Measurements from ENCODE around the gene KCND3. TPM values are rescaled to one million over a fixed set of nuclear protein-coding genes. Genes with fewer than 3 reads are reported as not detected.

The KCND3 gene
- total and polyA plus RNA-seq, 2 of the 4 experiments (the other 2 are of a cell fraction) = under 0.01 to 0.03 TPM

DNA sequence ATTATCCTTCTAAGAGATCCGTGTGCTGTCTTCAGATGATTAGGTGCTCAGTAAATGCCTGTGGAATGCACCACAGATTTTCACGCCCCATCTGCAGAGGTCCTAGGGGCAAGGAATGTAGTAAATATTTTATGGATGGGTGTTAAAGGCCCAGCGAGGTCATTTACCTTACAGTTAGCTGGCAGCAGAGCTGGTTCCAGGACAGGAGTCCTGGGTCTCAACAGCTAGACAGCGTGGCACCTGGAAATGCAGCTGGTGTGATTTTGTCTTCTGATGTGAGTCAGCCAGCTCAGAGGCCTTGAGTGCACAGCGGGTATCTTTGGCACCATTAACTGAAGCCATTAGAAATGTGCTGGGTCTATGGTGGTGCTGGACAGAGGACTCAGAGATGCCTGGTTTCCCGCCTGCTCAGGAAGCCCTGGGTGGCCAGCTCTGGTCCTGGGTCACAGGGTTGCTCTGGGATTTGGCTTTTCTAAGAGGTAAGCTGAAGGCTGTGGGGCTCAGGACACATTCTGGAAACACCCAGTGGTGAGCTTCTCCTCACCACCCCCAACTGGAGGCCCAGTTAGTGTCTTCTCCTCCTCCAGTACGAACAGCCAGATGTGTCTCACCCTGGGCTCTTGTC, 168.2 kb downstream of the KCND3 start:
- Histone ChIP-seq H3K27me3 (ENCODE audit: control insufficient read depth, insufficient read depth, low read length) (no peaks in the 10 kb centered on the region; the same call in 1 of the 2 replicates), H4K5ac (ENCODE audit: low read depth, low read length) (no peak overlapping the region), H3K14ac (replicated peaks; ENCODE audit: low read depth, low read length) (no peak overlapping the region), H3K18ac (ENCODE audit: low read depth, low read length) (no peak overlapping the region), H2BK120ac (ENCODE audit: low read depth, low read length) (no peak overlapping the region), H2BK20ac (ENCODE audit: low read depth, low read length) (no peak overlapping the region), H2AK9ac (replicated peaks; ENCODE audit: low read depth, low read length, poor library complexity) (no peak overlapping the region), H3K4me2 (ENCODE audit: low read depth, low read length) (no peak overlapping the region), H3K9ac (ENCODE audit: low read depth, low read length) (no peak overlapping the region), H4K91ac (ENCODE audit: insufficient read depth, low read depth, low read length) (no peak overlapping the region), H3K56ac (ENCODE audit: extremely low read depth, insufficient read depth, low read length) (no peak overlapping the region), H3K9me3 (ENCODE audit: control insufficient read depth, insufficient read depth, low read length) (no peaks in the 10 kb centered on the region), H4K20me1 (ENCODE audit: insufficient read depth, low read length) (no peaks in the 10 kb centered on the region), H3K9me1 (ENCODE audit: insufficient read depth, low read length) (no peaks in the 10 kb centered on the region), H3K79me1 (ENCODE audit: low read depth in 1 of 2, low read length in 2 of 2) (no peaks in the 10 kb centered on the region), H2BK15ac (ENCODE audit: low read depth, low read length) (no peak overlapping the region), H3K4me1 (ENCODE audit: control insufficient read depth, insufficient read depth, low read length) (no peaks in the 10 kb centered on the region), H2AFZ (replicated peaks; ENCODE audit: low read length, poor library complexity) (no peak overlapping the region), H3K23ac (ENCODE audit: low read depth, low read length) (no peak overlapping the region), H3K4me3 (ENCODE audit: insufficient read depth, low read depth, low read length) (no peak overlapping the region), H3K4ac (ENCODE audit: low read depth, low read length) (no peak overlapping the region), H2AK5ac (ENCODE audit: low read depth, low read length) (no peak overlapping the region), H3K27ac (ENCODE audit: insufficient read depth, low read length) (no peak overlapping the region), H2BK5ac (ENCODE audit: low read depth, low read length, poor library complexity, severe bottlenecking) (no peak overlapping the region), H4K8ac (ENCODE audit: low read depth in 2 of 2, low read length in 2 of 2) (no peak overlapping the region), H3K36me3 (ENCODE audit: control insufficient read depth, insufficient read depth, low read length) (no peaks in the 10 kb centered on the region)
- dilution Hi-C loops (cut with HindIII; ENCODE audit: low sequenced_read_pairs, unreplicated experiment) = no loop called here
- in situ Hi-C loops (cut with MboI; ENCODE audit: low sequenced_read_pairs) = no loop called here
- ATAC-seq (ENCODE audit: low read depth) (no peak), DNase-seq (no peak)
- CTCF ChIA-PET = no interaction called here
- intact Hi-C loops (cut with micrococcal nuclease) = no loop called here
- POLR2A ChIA-PET (ENCODE audit: unreplicated experiment) = no interaction called here
- no TSS peak for BruUV-seq (replicated peaks)
- 60% methylated on average over 1 of the region's 7 CpGs; no CpG with 5 or more reads in 1 of the 2 experiments for WGBS, 2 experiments (ENCODE audit: extremely low coverage in 2 of 2, insufficient read length in 1 of 2)
- no peak for TF ChIP-seq MXI1 (IDR thresholded peaks at IDR 0.05; ENCODE audit: borderline replicate concordance, low read depth, low read length)
- TF ChIP-seq RAD21 (IDR thresholded peaks at IDR 0.05; ENCODE audit: low read length) = no peak
- no peak for TF ChIP-seq SMC3 (IDR thresholded peaks at IDR 0.05; ENCODE audit: low read depth, low read length)
- no peak for TF ChIP-seq NFE2L2 (IDR thresholded peaks at IDR 0.05; ENCODE audit: low read depth, low read length)
- TF ChIP-seq MAFK (IDR thresholded peaks at IDR 0.05; ENCODE audit: low read depth, low read length) = no peak
- TF ChIP-seq FOS (IDR thresholded peaks at IDR 0.05; ENCODE audit: low read depth, low read length) = no peak
- TF ChIP-seq POLR2A (IDR thresholded peaks at IDR 0.05; ENCODE audit: low read depth, low read length) = no peak
- TF ChIP-seq, protein P1, sequence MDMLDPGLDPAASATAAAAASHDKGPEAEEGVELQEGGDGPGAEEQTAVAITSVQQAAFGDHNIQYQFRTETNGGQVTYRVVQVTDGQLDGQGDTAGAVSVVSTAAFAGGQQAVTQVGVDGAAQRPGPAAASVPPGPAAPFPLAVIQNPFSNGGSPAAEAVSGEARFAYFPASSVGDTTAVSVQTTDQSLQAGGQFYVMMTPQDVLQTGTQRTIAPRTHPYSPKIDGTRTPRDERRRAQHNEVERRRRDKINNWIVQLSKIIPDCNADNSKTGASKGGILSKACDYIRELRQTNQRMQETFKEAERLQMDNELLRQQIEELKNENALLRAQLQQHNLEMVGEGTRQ (IDR thresholded peaks at IDR 0.05; ENCODE audit: low read depth, low read length) = no peak
- no peak for TF ChIP-seq CHD1 (IDR thresholded peaks at IDR 0.05; ENCODE audit: low read depth, low read length)
- no peak for TF ChIP-seq CEBPB (IDR thresholded peaks at IDR 0.05; ENCODE audit: low read depth, low read length)
- TF ChIP-seq RFX5 (IDR thresholded peaks at IDR 0.05; ENCODE audit: low read depth, low read length) = no peak
- TF ChIP-seq, protein P2, sequence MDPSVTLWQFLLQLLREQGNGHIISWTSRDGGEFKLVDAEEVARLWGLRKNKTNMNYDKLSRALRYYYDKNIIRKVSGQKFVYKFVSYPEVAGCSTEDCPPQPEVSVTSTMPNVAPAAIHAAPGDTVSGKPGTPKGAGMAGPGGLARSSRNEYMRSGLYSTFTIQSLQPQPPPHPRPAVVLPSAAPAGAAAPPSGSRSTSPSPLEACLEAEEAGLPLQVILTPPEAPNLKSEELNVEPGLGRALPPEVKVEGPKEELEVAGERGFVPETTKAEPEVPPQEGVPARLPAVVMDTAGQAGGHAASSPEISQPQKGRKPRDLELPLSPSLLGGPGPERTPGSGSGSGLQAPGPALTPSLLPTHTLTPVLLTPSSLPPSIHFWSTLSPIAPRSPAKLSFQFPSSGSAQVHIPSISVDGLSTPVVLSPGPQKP (IDR thresholded peaks at IDR 0.05; ENCODE audit: borderline replicate concordance, low read depth, low read length) = no peak
- TF ChIP-seq BHLHE40 (IDR thresholded peaks at IDR 0.05; ENCODE audit: low read depth, low read length) = no peak
- TF ChIP-seq RCOR1 (IDR thresholded peaks at IDR 0.05; ENCODE audit: insufficient replicate concordance, low read length) = no peak
- no peak for TF ChIP-seq MAZ (IDR thresholded peaks at IDR 0.05; ENCODE audit: borderline replicate concordance, low read depth, low read length)
- TF ChIP-seq, protein P3, sequence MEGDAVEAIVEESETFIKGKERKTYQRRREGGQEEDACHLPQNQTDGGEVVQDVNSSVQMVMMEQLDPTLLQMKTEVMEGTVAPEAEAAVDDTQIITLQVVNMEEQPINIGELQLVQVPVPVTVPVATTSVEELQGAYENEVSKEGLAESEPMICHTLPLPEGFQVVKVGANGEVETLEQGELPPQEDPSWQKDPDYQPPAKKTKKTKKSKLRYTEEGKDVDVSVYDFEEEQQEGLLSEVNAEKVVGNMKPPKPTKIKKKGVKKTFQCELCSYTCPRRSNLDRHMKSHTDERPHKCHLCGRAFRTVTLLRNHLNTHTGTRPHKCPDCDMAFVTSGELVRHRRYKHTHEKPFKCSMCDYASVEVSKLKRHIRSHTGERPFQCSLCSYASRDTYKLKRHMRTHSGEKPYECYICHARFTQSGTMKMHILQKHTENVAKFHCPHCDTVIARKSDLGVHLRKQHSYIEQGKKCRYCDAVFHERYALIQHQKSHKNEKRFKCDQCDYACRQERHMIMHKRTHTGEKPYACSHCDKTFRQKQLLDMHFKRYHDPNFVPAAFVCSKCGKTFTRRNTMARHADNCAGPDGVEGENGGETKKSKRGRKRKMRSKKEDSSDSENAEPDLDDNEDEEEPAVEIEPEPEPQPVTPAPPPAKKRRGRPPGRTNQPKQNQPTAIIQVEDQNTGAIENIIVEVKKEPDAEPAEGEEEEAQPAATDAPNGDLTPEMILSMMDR (conservative IDR thresholded peaks at IDR 0.05; ENCODE audit: low read depth, low read length) = no peak

Data from IMR-90 (cell line).